Measurements from ENCODE around the gene MTUS2.

MTUS2 gene

GRCh38 chr13:28859069-28859468 lies 38.9 kb downstream of the MTUS2 start:
- DNase-seq (ENCODE audit: low read depth) = no peak

- DNase-seq (ENCODE audit: low read depth) = no peak
These were observed 39.6 kb downstream of the MTUS2 start for GRCh38 chr13:28859717-28860116.

- DNase-seq (ENCODE audit: low read depth) = no peak
These were observed 44.4 kb downstream of the MTUS2 start for GRCh38 chr13:28864544-28864943.

- DNase-seq (ENCODE audit: low read depth) = no peak
These were observed 45.1 kb downstream of the MTUS2 start for GRCh38 chr13:28865149-28865744.

- no peak for DNase-seq (ENCODE audit: low read depth)
These were observed 45.8 kb downstream of the MTUS2 start for GRCh38 chr13:28865951-28866350.

- no peak for DNase-seq (ENCODE audit: low read depth)
These were observed 46.8 kb downstream of the MTUS2 start for GRCh38 chr13:28866932-28867331.

- no peak for DNase-seq (ENCODE audit: low read depth)
These were observed 47.4 kb downstream of the MTUS2 start for GRCh38 chr13:28867564-28867963.

GRCh38 chr13:28872427-28873176 lies 52.5 kb downstream of the MTUS2 start:
- DNase-seq (ENCODE audit: low read depth) = no peak

- DNase-seq (ENCODE audit: low read depth) = no peak
These were observed 55.9 kb downstream of the MTUS2 start for GRCh38 chr13:28875846-28876615.

- DNase-seq (ENCODE audit: low read depth) = no peak
These were observed 57.3 kb downstream of the MTUS2 start for GRCh38 chr13:28877408-28877807.

GRCh38 chr13:28885181-28885580 lies 65.0 kb downstream of the MTUS2 start:
- DNase-seq (ENCODE audit: low read depth) = no peak

- DNase-seq (ENCODE audit: low read depth) = no peak
These were observed 69.1 kb downstream of the MTUS2 start for GRCh38 chr13:28889086-28889732.

GRCh38 chr13:28890712-28891111 lies 70.6 kb downstream of the MTUS2 start:
- no peak for DNase-seq (ENCODE audit: low read depth)

- no peak for DNase-seq (ENCODE audit: low read depth)
These were observed 97.9 kb downstream of the MTUS2 start for GRCh38 chr13:28918030-28918429.

- no peak for DNase-seq (ENCODE audit: low read depth)
These were observed 102.2 kb downstream of the MTUS2 start for GRCh38 chr13:28922341-28922740.

GRCh38 chr13:28935104-28935503 lies 115.0 kb downstream of the MTUS2 start:
- DNase-seq (ENCODE audit: low read depth) = no peak

- DNase-seq (ENCODE audit: low read depth) = no peak
These were observed 122.8 kb downstream of the MTUS2 start for GRCh38 chr13:28942906-28943305.

- no peak for DNase-seq (ENCODE audit: low read depth)
These were observed 133.7 kb downstream of the MTUS2 start for GRCh38 chr13:28953714-28954418.

- no peak for DNase-seq (ENCODE audit: low read depth)
These were observed 134.2 kb downstream of the MTUS2 start for GRCh38 chr13:28954419-28954725.

GRCh38 chr13:28954810-28955209 lies 134.7 kb downstream of the MTUS2 start:
- DNase-seq (ENCODE audit: low read depth) = no peak

- no peak for DNase-seq (ENCODE audit: low read depth)
These were observed 135.3 kb downstream of the MTUS2 start for GRCh38 chr13:28955264-28955966.

GRCh38 chr13:28958018-28958417 lies 137.9 kb downstream of the MTUS2 start:
- no peak for DNase-seq (ENCODE audit: low read depth)
